Gastrocnemius medialis (tissue), 4 donors: Measurements from ENCODE around the gene EAF1.

ENCODE experiments used
- POLR2A ChIP-seq, 2 donors: fragments of 450-650 bp; IDR thresholded peaks; one replicate each; pipeline ENCODE4 v1.6.1; 2017; ENCODE audit warnings: antibody characterized with exemption in 2 of 2, mild to moderate bottlenecking in 2 of 2, moderate library complexity in 2 of 2
- TF ChIP-seq, protein P1 (sequence below), 5 experiments: fragments of 450-650 bp in 3 of 5; fragments of 200-600 bp in 2 of 5; sonication (generic) in 2 of 5; IDR thresholded peaks in 4 of 5; conservative IDR thresholded peaks in 1 of 5; 1 replicate in 4 of 5; 2 replicates in 1 of 5; pipeline ENCODE4 v1.5.1; 2016 to 2019; ENCODE audit warnings: antibody characterized with exemption in 5 of 5, mild to moderate bottlenecking in 3 of 5, moderate library complexity in 3 of 5

DNA sequence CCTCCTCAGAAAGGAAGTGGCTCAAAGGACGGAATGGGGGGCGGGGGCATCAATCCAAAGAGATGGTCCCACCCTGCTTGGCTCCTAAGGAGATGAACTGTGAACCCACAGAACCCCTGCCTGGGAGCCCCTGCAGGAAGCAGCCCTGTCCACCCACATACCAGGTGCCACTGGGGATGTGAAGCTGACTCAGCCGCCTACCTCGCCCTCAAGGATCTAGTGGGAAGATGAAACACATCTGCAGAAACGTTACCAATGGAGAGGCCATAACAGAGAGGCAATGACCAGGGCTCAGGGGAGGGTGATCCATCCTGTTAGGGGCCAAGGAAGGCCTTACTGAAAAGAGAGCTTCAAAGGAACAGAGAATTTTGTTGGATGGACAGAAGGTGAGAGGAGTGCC lies 35.1 kb downstream of the EAF1 start:
- TF ChIP-seq, protein P1, sequence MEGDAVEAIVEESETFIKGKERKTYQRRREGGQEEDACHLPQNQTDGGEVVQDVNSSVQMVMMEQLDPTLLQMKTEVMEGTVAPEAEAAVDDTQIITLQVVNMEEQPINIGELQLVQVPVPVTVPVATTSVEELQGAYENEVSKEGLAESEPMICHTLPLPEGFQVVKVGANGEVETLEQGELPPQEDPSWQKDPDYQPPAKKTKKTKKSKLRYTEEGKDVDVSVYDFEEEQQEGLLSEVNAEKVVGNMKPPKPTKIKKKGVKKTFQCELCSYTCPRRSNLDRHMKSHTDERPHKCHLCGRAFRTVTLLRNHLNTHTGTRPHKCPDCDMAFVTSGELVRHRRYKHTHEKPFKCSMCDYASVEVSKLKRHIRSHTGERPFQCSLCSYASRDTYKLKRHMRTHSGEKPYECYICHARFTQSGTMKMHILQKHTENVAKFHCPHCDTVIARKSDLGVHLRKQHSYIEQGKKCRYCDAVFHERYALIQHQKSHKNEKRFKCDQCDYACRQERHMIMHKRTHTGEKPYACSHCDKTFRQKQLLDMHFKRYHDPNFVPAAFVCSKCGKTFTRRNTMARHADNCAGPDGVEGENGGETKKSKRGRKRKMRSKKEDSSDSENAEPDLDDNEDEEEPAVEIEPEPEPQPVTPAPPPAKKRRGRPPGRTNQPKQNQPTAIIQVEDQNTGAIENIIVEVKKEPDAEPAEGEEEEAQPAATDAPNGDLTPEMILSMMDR (IDR thresholded peaks at IDR 0.05 in 4 of 5, conservative IDR thresholded peaks at IDR 0.05 in 1 of 5), result no peak
- no peak for TF ChIP-seq POLR2A (IDR thresholded peaks at IDR 0.05)
